Raji (cell line): ENCODE measurements around the gene RAMP3.

Experiments
- POLR2A ChIP-seq: IDR thresholded peaks from 2 replicates; pipeline ENCODE4 v1.6.1; 2011; ENCODE audit warnings: low read depth, low read length, control low read depth; ENCODE audit not compliant: insufficient read depth

RAMP3 gene

DNA sequence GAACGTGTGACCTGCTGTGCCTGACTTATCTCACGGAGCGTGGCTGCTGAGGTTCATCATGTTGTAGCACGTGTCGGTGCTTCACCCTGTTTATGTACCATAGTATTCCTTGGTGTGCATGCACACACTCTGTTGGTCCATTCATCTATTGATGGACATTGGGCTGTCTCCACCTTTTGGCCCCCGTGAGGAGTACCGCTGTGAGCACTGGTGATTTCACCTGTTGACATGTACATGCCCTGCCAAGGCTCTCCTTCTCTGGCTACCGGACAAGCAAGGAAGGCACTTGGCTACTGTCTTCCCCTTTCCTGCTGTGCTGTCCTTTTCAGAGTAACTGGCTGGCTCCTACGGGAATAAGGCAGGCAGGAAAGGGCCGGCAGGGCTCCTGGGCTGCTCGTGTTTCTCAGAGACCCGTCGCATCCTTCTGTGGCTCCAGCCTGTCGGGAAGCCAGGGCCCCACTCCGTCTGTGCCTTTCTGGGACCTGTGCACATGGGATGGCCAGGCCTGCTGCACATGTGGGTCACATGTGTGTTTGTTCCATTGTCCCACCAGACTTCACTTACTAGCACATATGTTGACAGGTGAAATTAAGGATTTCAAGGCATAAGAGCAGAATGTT, 28.3 kb upstream of the RAMP3 start:
- no peak for TF ChIP-seq POLR2A

GRCh38 chr7:45129906-45130305, 27.7 kb upstream of the RAMP3 start:
- TF ChIP-seq POLR2A: no peak

- no peak for TF ChIP-seq POLR2A
These were observed 26.7 kb upstream of the RAMP3 start for GRCh38 chr7:45130910-45131309.

- no peak for TF ChIP-seq POLR2A
These were observed 25.7 kb upstream of the RAMP3 start for GRCh38 chr7:45131891-45132290.

- no peak for TF ChIP-seq POLR2A
These were observed 24.8 kb upstream of the RAMP3 start for GRCh38 chr7:45132708-45133320.

- no peak for TF ChIP-seq POLR2A
These were observed 24.2 kb upstream of the RAMP3 start for GRCh38 chr7:45133352-45133751.

- no peak for TF ChIP-seq POLR2A
These were observed 23.7 kb upstream of the RAMP3 start for GRCh38 chr7:45133877-45134276.

- no peak for TF ChIP-seq POLR2A
These were observed 21.2 kb upstream of the RAMP3 start for GRCh38 chr7:45136106-45137060.

- no peak for TF ChIP-seq POLR2A
These were observed 18.9 kb upstream of the RAMP3 start for GRCh38 chr7:45138433-45139267.

- no peak for TF ChIP-seq POLR2A
These were observed 16.8 kb upstream of the RAMP3 start for GRCh38 chr7:45140827-45141226.

- no peak for TF ChIP-seq POLR2A
These were observed 14.0 kb upstream of the RAMP3 start for GRCh38 chr7:45143616-45144015.

DNA sequence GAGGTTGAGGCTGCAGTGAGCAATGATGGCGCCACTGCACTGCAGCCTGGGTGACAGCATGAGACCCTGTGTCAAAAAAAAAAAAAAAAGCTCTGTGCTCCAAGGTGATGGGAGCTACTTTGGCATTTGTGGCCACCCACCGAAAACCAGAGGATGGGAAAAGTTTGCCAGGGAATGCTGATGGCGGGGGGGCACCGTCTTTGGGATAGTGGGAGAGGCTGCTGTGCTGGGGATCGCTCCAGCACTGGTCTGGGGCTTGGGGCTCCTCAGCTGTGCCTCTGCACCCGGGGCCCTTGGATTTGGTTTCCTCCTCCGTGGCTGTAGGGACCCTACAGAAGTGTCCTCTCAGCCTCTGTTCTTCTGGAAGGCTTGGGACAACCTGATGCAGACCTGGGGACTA, 11.7 kb upstream of the RAMP3 start:
- TF ChIP-seq POLR2A: no peak

DNA sequence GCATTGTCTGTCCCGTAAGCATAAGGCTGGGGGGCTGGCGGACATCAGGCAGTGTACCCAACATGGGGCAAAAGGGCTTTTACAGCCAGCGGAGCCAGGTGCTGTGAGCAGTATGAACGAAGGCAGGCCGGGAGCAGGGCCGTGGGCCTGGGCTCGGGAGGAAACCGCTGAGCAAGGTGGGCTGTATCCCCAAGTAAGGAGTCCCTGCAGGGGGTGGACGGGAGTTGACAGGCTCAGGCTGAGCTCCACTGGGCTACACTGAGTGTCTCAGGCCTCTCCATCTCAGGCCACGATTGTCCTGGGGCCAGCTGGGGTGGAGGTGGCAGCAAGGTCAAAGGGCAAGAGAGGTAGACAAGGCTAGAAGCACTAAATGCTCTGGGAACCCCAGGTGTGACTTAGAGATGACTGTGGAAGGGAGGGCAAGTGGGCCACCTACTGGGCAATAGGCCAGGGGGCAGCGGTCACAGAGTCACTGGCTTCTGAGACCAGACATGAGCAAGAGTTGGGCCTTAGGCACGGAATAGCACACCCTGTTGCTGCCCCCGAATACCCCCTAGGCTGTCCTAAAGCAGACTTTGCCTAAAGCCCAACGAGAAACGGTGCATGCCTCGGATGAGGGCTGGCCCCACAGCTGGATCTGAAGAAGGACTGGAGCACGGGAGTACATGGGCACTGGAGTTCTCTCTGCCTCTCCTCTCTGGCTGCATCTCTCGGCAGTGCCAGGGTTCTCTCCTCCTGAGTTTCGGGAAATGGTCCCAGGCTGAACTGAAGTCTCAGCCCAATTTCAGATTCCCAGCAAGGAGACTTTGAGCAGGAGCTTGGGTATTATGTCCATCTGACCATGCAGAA, 10.8 kb upstream of the RAMP3 start:
- TF ChIP-seq POLR2A: no peak
